GM12878 (cell line): ENCODE results near the gene ISG15. TPM values are rescaled to one million over a fixed set of nuclear protein-coding genes. Genes with fewer than 3 reads are reported as not detected.

Experiments
- ATAC-seq: fragments of 200-7000 bp; cut with Tn5 transposase; 3 replicates; pipeline ENCODE4 v1.9.1; 2020; ENCODE audit warnings: mild to moderate bottlenecking, moderate library complexity
- BruUV-seq: library from RNA; stranded (reverse); fragments of 400-500 nt; replicated peaks from 2 replicates; lab custom pipeline; 2021; lab: Mats Ljungman, UMichigan
- CTCF ChIA-PET: fragments of 300-600 bp; sonication (Branson Sonifier 250); formaldehyde crosslinking; extraction: SDS; loops from one replicate; lab custom pipeline; 2021; ENCODE audit warnings: inconsistent platforms; lab: Yijun Ruan, JAX
- POLR2A ChIA-PET: fragments of 350-600 bp; formaldehyde crosslinking; extraction: SDS; loops from one replicate; lab custom pipeline; 2021; ENCODE audit warnings: inconsistent platforms; lab: Charles Lee
- RAD21 ChIA-PET: fragments of 300-600 bp; sonication (Branson Sonifier 250); formaldehyde crosslinking; loops from one replicate; lab custom pipeline; 2023; ENCODE audit warnings: antibody characterized with exemption; ENCODE audit not compliant: unreplicated experiment; lab: Charles Lee
- SMC1A ChIA-PET: fragments of 300-600 bp; sonication (Branson Sonifier 250); formaldehyde crosslinking; loops from one replicate; lab custom pipeline; 2023; ENCODE audit not compliant: unreplicated experiment, uncharacterized antibody; lab: Charles Lee
- DNase-seq: peaks from one replicate; pipeline ENCODE4 v3.0.0-alpha.2; 2011; ENCODE audit warnings: low read depth, low spot score
- FAIRE-seq: peaks from 3 replicates; lab custom pipeline; 2011; peaks lifted over from hg19 to GRCh38; lab: Jason Lieb, UNC
- H2AFZ ChIP-seq: 2 replicates; pipeline ENCODE4 v1.6.0; 2011; ENCODE audit warnings: low read depth, low read length, control low read depth; ENCODE audit not compliant: control insufficient read depth
- H3K27ac ChIP-seq: 2 replicates; pipeline ENCODE4 v1.5.1; 2011; ENCODE audit warnings: control low read depth; ENCODE audit not compliant: control insufficient read depth, insufficient read depth
- H3K27me3 ChIP-seq, 2 experiments: replicated peaks in 1 of 2; 2 replicates each; pipeline versions ENCODE4 v1.6.0 to v1.6.1; 2011; ENCODE audit warnings: low read length in 1 of 2; ENCODE audit not compliant: control insufficient read depth in 2 of 2, insufficient read depth in 2 of 2
- H3K36me3 ChIP-seq, 2 experiments: 2 replicates each; pipeline ENCODE4 v1.5.1; 2011; ENCODE audit warnings: low read length in 1 of 2; ENCODE audit not compliant: control insufficient read depth in 2 of 2, insufficient read depth in 2 of 2
- H3K4me1 ChIP-seq: 2 replicates; pipeline ENCODE4 v1.6.1; 2011; ENCODE audit warnings: mild to moderate bottlenecking, low read length, moderate library complexity, mixed read lengths; ENCODE audit not compliant: control insufficient read depth, insufficient read depth
- H3K4me2 ChIP-seq: 2 replicates; pipeline ENCODE4 v1.6.0; 2011; ENCODE audit warnings: control low read depth; ENCODE audit not compliant: control insufficient read depth, insufficient read depth
- H3K4me3 ChIP-seq: fragments of 200-600 bp; sonication (generic); 2 replicates; pipeline ENCODE4 v1.5.1; 2016
- H3K79me2 ChIP-seq: 2 replicates; pipeline ENCODE4 v1.6.0; 2011; ENCODE audit warnings: low read length; ENCODE audit not compliant: control insufficient read depth, insufficient read depth
- H3K9ac ChIP-seq: 2 replicates; pipeline ENCODE4 v1.8.0; 2011; ENCODE audit warnings: low read length, control low read depth, mixed read lengths; ENCODE audit not compliant: control insufficient read depth, insufficient read depth
- H3K9me3 ChIP-seq: replicated peaks from 3 replicates; pipeline ENCODE4 v1.5.1; 2011; ENCODE audit warnings: mild to moderate bottlenecking, low read length; ENCODE audit not compliant: control insufficient read depth, insufficient read depth
- H4K20me1 ChIP-seq: 2 replicates; pipeline ENCODE4 v1.6.0; 2011; ENCODE audit not compliant: control insufficient read depth, insufficient read depth
- ZNF622 ChIP-seq: fragments of 450-650 bp; IDR thresholded peaks from 2 replicates; pipeline ENCODE4 v1.6.1; 2017; ENCODE audit warnings: mild to moderate bottlenecking, inconsistent platforms
- WGBS: methylation state at CpG from one replicate; pipeline ENCODE4 v1.1.6; 2016; ENCODE audit warnings: low lambda C conversion rate; ENCODE audit not compliant: insufficient replicate concordance, insufficient coverage; ENCODE audit errors: missing lambda C conversion rate; 5-methylcytosine and 5-hydroxymethylcytosine counted together
- in situ Hi-C: fragments of 300-500 bp; cut with MboI; formaldehyde crosslinking; loops from 9 replicates; pipeline ENCODE4 v1.14.3; 2018; ENCODE audit warnings: mixed read lengths
- intact Hi-C: fragments of 100-400 bp; cut with micrococcal nuclease; formaldehyde crosslinking; loops from one replicate; pipeline ENCODE4 v1.14.2; 2022; ENCODE audit not compliant: unreplicated experiment
- polyA plus RNA-seq, 11 experiments: library from polyadenylated mRNA; depleted of rRNA in 4 of 11; unstranded in 6 of 11; stranded (reverse) in 5 of 11; fragments of >200 nt; fragmentation: Nextera tagmentation in 4 of 11; fragmentation: Illumina TruSeq in 1 of 11; extraction: Ambion mirVana in 4 of 11; extraction: Trizol in 1 of 11; gene quantifications; 1 replicate in 1 of 11; 2 replicates in 10 of 11; pipeline versions ENCODE4 v1.2.1 to v1.2.3, GENCODE V29; 2011 to 2016; ENCODE audit warnings: inconsistent platforms in 2 of 11, missing spikeins in 2 of 11, low read depth in 1 of 11
- total RNA-seq, 4 experiments: library from RNA; depleted of rRNA in 3 of 4; stranded (reverse); fragments of >200 nt in 3 of 4; fragmentation: Illumina TruSeq in 1 of 4; extraction: Trizol in 1 of 4; gene quantifications; 2 replicates each; pipeline versions ENCODE4 v1.2.1 to v1.2.3, GENCODE V29; 2013 to 2021
- TF ChIP-seq, protein P1 (sequence below): fragments of 450-650 bp; IDR thresholded peaks from 2 replicates; pipeline ENCODE4 v1.6.1; 2014; ENCODE audit warnings: mild to moderate bottlenecking
- TF ChIP-seq, protein P2 (sequence below): IDR thresholded peaks from 2 replicates; pipeline ENCODE4 v1.6.1; 2012; ENCODE audit warnings: low read length, inconsistent platforms

Gene ISG15
- total and polyA plus RNA-seq, 10 of the 15 experiments (the other 5 are each of a cell fraction or from before 2014, with no cell fraction given): 7.8 to 384 (median 274) TPM

DNA sequence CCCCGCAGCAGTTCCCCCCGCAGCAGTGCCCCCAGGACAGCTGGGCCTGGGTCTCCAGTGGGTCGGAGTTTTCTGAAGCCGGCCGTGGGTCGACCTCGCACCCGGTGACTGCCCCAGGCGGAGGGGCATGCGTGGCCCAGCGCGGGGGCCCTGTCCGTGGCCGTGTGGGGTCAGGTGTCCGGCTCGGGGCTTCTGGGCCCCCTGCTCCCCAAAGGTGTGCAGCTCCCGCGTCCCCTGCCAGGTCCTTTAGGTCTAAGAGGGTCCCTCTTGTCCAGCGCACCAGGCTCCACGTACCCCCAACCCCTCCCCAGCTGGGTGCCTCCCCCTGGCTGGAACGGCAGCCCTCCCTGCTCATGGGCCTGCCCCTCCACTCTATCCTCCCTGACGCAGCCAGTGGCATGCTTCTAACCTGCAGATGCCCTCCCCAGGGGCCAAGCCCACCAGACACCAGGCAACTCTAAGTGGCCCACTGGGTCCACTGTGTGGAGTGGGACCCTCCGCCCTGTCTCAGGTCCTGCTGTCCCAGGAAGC is 7.5 kb upstream of the ISG15 start:
- in situ Hi-C loops (no loop called here), intact Hi-C loops (no loop called here)
- H3K4me1 ChIP-seq: peaks cover 22% of the 10 kb centered on the region
- DNase-seq (no peak), FAIRE-seq (no peak), ATAC-seq (no peak)
- ChIA-PET CTCF (interaction anchor here (0.6 to 5.6 kb wide), 4 partner anchors 22 to 137 kb away, joined by 3 to 56 read pairs (median 4); partner anchors contain the start of gene PERM1), SMC1A (no interaction called here), RAD21 (no interaction called here), POLR2A (interaction anchor here (0.5 to 5.4 kb wide), 3 partner anchors 8 to 21 kb away, joined by 3 to 22 read pairs (median 6); partner anchors contain the start of genes AGRN and ISG15)
- H3K9ac ChIP-seq: no peak overlapping the region
- TF ChIP-seq, protein P1, sequence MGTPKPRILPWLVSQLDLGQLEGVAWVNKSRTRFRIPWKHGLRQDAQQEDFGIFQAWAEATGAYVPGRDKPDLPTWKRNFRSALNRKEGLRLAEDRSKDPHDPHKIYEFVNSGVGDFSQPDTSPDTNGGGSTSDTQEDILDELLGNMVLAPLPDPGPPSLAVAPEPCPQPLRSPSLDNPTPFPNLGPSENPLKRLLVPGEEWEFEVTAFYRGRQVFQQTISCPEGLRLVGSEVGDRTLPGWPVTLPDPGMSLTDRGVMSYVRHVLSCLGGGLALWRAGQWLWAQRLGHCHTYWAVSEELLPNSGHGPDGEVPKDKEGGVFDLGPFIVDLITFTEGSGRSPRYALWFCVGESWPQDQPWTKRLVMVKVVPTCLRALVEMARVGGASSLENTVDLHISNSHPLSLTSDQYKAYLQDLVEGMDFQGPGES: no peak
- TF ChIP-seq, protein P2, sequence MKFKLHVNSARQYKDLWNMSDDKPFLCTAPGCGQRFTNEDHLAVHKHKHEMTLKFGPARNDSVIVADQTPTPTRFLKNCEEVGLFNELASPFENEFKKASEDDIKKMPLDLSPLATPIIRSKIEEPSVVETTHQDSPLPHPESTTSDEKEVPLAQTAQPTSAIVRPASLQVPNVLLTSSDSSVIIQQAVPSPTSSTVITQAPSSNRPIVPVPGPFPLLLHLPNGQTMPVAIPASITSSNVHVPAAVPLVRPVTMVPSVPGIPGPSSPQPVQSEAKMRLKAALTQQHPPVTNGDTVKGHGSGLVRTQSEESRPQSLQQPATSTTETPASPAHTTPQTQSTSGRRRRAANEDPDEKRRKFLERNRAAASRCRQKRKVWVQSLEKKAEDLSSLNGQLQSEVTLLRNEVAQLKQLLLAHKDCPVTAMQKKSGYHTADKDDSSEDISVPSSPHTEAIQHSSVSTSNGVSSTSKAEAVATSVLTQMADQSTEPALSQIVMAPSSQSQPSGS: no peak
- TF ChIP-seq ZNF622: no peak
- peaks cover 2% of the 10 kb centered on the region; the same call in 1 of the 3 replicates for H3K9me3 ChIP-seq
- H3K4me3 ChIP-seq: no peak overlapping the region
- 78% methylated on average over 16 of the region's 23 CpGs for WGBS
- BruUV-seq: no TSS peak
- H3K4me2 ChIP-seq: no peak overlapping the region
- no peaks in the 10 kb centered on the region for H4K20me1 ChIP-seq
- no peaks in the 10 kb centered on the region for H3K79me2 ChIP-seq
- peaks cover 0 to 5% of the 10 kb centered on the region in 2 experiments; a peak in 2 of 4 replicates for H3K27me3 ChIP-seq
- no peaks in the 10 kb centered on the region for H3K36me3 ChIP-seq
- no peak overlapping the region for H3K27ac ChIP-seq
- H2AFZ ChIP-seq: no peak overlapping the region
